HL-60 (cell line): ENCODE data around the gene CDKL1.

Experiments used
- POLR2AphosphoS5 ChIP-seq: IDR thresholded peaks from 2 replicates; pipeline ENCODE4 v1.6.1; 2012; ENCODE audit warnings: low read depth
- SPI1 ChIP-seq: IDR thresholded peaks from 2 replicates; pipeline ENCODE4 v1.6.1; 2012; ENCODE audit warnings: low read depth, mild to moderate bottlenecking, borderline replicate concordance
- TF ChIP-seq, protein P1 (sequence below): IDR thresholded peaks from one replicate; pipeline ENCODE4 v1.5.1; 2011; ENCODE audit warnings: low read length, control low read depth, inconsistent platforms; ENCODE audit not compliant: insufficient read depth
- TF ChIP-seq, protein P2 (sequence below): IDR thresholded peaks from 2 replicates; pipeline ENCODE4 v1.6.1; 2012; ENCODE audit warnings: low read depth; ENCODE audit not compliant: insufficient replicate concordance

DNA sequence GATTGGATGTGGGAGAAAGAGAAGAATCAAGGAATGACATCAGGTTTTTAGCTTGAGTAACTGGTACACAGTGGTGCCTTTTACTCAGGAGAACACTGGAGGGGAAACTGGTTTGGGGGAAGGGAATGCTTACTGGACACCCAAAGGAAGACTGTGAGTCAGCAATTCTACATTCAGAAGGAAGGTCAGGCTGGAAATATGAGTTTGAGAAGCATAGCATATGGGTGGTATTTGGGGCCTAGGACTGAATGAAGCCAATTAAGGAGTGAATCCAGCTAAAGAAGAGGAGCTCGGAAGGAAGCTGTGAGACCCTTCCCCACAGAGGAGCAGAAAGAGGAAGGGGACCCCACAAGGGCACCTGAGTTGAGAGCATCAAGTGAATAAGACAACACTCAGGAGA, 49.2 kb downstream of the CDKL1 start:
- TF ChIP-seq, protein P1, sequence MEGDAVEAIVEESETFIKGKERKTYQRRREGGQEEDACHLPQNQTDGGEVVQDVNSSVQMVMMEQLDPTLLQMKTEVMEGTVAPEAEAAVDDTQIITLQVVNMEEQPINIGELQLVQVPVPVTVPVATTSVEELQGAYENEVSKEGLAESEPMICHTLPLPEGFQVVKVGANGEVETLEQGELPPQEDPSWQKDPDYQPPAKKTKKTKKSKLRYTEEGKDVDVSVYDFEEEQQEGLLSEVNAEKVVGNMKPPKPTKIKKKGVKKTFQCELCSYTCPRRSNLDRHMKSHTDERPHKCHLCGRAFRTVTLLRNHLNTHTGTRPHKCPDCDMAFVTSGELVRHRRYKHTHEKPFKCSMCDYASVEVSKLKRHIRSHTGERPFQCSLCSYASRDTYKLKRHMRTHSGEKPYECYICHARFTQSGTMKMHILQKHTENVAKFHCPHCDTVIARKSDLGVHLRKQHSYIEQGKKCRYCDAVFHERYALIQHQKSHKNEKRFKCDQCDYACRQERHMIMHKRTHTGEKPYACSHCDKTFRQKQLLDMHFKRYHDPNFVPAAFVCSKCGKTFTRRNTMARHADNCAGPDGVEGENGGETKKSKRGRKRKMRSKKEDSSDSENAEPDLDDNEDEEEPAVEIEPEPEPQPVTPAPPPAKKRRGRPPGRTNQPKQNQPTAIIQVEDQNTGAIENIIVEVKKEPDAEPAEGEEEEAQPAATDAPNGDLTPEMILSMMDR, result no peak
- TF ChIP-seq SPI1 (no peak), POLR2AphosphoS5 (no peak)
- TF ChIP-seq, protein P2, sequence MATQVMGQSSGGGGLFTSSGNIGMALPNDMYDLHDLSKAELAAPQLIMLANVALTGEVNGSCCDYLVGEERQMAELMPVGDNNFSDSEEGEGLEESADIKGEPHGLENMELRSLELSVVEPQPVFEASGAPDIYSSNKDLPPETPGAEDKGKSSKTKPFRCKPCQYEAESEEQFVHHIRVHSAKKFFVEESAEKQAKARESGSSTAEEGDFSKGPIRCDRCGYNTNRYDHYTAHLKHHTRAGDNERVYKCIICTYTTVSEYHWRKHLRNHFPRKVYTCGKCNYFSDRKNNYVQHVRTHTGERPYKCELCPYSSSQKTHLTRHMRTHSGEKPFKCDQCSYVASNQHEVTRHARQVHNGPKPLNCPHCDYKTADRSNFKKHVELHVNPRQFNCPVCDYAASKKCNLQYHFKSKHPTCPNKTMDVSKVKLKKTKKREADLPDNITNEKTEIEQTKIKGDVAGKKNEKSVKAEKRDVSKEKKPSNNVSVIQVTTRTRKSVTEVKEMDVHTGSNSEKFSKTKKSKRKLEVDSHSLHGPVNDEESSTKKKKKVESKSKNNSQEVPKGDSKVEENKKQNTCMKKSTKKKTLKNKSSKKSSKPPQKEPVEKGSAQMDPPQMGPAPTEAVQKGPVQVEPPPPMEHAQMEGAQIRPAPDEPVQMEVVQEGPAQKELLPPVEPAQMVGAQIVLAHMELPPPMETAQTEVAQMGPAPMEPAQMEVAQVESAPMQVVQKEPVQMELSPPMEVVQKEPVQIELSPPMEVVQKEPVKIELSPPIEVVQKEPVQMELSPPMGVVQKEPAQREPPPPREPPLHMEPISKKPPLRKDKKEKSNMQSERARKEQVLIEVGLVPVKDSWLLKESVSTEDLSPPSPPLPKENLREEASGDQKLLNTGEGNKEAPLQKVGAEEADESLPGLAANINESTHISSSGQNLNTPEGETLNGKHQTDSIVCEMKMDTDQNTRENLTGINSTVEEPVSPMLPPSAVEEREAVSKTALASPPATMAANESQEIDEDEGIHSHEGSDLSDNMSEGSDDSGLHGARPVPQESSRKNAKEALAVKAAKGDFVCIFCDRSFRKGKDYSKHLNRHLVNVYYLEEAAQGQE, result no peak
